Stimulated activated CD8-positive, alpha-beta memory T cell treated with anti-CD3 and anti-CD28 coated beads, Interleukin-15, amount 100 ng/mL, for 24 hours (primary cell): ENCODE results near the gene LSM2.
"Not testable (repeated sequence)": the region's sequence is repeated elsewhere in the genome, so short reads cannot be mapped to it uniquely, and the experiment has no call there.

ENCODE experiments used
- DNase-seq: peaks from one replicate; pipeline ENCODE4 v3.0.0-alpha.2; 2020; ENCODE audit warnings: low read depth

The LSM2 gene

DNA sequence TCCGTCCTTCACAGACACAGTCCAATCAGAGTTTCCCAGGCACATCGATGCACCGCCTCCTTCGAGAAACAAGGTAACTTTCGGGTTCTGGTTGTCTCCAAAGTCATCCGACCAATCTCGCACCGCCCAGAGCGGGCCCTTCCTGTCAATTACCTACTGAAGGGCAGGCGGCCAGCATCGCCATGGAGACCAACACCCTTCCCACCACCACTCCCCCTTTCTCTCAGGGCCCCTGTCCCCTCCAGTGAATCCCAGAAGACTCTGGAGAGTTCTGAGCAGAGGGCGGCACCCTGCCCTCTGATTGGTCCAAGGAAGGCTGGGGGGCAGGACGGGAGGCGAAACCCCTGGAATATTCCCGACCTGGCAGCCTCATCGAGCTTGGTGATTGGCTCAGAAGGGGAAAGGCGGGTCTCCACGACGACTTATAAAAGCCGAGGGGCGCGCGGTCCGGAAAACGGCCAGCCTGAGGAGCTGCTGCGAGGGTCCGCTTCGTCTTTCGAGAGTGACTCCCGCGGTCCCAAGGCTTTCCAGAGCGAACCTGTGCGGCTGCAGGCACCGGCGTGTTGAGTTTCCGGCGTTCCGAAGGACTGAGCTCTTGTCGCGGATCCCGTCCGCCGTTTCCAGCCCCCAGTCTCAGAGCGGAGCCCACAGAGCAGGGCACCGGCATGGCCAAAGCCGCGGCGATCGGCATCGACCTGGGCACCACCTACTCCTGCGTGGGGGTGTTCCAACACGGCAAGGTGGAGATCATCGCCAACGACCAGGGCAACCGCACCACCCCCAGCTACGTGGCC is 20.7 kb upstream of the LSM2 start, which contains the start of gene HSPA1B:
TSS of gene HSPA1B (plus strand) at position 453 of the 794 bp plus-strand sequence. CDS start at position 666, 213 bp downstream.
- peak; percentile 74 for DNase-seq

GRCh38 chr6:31826793-31827285 is 20.1 kb upstream of the LSM2 start:
- DNase-seq, result no peak

DNA sequence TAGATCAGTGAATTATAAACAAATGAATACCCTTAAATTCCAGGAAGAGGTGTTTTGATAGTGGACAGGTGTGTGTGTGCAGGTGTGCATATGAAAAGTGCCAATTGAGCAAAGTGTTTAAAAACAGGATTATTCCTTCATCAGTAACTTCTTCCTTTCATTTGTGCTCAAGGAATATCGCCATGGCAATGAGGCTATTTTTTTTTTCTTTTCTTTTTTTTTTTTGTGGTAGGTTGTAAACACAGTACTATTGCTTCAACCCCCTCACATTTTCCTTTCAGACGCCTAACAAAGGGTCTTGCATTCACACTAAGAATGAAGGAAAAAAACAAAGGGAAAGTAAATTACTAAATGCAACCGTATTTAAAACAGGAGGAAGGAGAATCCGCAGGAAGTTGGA is 18.8 kb upstream of the LSM2 start:
- no peak for DNase-seq

GRCh38 chr6:31823592-31824196 is 16.9 kb upstream of the LSM2 start:
- not testable (repeated sequence) for DNase-seq

DNA sequence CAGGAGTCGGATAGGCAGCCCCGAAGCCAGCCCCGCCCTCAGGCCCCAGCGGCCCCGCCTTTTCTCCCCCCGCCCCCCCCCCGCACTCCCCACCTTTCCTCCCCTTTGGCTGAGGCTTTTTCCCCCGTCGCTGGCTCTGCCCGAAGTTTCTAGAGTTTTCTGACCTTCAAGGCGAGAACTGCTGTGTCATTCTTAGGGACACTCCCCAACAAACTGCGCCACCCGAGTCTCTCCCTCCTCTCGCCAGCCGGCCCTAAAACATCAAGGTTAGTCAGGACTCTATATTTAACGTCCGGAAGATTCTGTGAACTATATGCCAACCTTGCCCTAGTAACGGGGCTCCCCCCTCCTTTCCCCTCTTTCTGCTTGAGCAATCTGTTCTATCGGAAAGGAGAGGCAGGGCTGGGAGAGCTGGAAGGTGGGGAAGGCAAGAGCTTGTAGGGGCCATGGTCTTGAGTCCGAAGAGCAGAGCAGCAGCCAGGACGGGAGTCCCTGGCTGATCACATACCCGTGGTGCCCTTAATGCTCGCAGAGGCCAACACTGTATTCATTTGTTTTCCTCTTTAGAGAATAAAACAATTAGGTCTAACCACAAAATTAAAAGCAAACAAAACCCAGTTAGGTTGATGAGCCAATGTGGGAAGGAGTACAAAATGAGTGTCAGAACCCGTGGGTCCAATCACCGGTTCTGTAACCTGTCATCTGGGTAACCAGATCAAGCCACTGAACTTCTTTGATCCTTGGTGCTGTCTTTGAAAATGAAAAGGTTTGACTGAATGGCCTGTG is 15.5 kb upstream of the LSM2 start:
- no peak for DNase-seq

DNA sequence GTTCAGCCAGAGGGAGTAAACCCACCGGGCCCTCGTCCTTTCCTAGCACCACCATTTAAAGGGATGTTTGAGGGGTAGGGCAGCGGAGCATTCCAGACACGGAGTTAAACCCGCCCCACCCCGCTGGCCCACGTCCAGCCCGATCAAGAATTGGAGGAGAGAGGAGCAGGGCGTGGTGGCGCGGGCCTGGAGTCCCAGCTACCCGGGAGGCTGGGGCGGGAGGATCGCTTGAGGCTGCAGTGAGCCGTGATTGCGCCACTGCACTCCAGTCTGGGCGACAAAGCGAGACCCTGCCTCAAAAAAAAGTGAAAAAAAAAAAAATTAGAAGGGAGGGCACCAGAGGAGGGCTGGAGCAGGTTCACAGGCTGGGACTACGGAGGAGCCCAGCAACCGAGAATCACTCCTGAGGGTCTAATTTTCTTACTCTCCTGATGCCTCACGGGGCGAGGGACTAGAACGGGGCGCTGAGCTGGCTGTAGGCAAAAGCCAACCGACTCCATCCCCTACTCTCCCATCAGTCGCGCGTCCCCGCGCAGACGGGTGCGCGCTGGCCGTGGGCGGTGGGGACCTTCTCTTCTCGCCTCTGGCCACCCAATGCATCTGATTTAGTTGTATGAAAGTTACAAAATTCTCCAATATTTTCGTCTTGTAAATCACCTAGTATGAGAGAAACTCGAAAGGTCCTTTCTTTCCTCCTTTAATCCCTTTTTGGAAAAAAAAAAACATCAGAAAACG is 14.7 kb upstream of the LSM2 start:
- DNase-seq, result no peak

GRCh38 chr6:31820399-31820798 is 13.6 kb upstream of the LSM2 start:
- DNase-seq, result not testable (repeated sequence)

GRCh38 chr6:31819871-31820299 is 13.1 kb upstream of the LSM2 start:
- DNase-seq, result no peak

DNA sequence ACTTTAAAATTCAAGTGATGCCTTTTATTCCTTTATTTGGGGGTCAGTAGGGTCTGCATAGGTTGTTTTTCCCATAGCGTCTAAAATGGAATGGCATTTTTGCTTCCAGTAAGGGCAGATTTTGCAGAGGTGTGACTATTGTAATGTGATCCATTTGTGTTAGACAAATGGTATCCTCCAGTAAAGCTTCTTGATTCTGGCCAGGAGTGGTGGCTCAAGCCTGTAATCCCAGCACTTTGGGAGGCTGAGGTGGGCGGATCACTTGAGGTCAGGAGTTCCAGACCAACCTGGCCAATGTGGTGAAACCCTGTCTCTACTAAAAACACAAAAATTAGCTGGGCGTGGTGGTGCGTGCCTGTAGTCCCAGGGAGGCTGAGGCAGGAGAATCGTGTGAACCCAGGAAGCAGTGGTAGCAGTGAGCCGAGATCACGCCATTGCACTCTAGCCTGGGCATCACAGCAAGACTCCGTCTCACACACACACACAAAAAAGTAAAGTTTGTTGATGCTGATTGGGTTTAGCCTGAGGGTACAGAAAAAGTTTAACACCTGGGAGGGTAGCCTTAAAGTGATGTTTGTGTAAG is 11.3 kb upstream of the LSM2 start:
- DNase-seq, result not testable (repeated sequence)

GRCh38 chr6:31817133-31817928 is 10.6 kb upstream of the LSM2 start:
- DNase-seq, result not testable (repeated sequence)

DNA sequence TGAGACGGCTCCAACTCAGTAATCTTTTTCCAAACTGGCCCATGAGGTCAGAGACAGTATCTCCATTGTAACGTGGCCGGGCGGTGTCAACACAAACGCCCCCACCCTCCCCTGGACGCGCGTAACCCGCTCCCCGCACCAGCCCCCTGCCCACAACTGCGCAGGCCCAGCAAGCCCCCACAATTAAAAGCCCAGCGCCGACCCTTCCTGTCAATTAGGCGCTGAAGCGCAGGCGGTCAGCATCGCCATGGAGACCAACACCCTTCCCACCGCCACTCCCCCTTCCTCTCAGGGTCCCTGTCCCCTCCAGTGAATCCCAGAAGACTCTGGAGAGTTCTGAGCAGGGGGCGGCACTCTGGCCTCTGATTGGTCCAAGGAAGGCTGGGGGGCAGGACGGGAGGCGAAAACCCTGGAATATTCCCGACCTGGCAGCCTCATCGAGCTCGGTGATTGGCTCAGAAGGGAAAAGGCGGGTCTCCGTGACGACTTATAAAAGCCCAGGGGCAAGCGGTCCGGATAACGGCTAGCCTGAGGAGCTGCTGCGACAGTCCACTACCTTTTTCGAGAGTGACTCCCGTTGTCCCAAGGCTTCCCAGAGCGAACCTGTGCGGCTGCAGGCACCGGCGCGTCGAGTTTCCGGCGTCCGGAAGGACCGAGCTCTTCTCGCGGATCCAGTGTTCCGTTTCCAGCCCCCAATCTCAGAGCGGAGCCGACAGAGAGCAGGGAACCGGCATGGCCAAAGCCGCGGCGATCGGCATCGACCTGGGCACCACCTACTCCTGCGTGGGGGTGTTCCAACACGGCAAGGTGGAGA is 8.5 kb upstream of the LSM2 start, which contains the start of the genes HSPA1A and HSPA1L:
TSS of gene HSPA1A (plus strand) at position 519 of the 814 bp plus-strand sequence. CDS start at position 733, 214 bp downstream.
TSS of gene HSPA1L (minus strand) at position 259 of the 814 bp plus-strand sequence. CDS start 3,311 bp downstream, outside the sequence.
- DNase-seq, result no peak

GRCh38 chr6:31814677-31815024 is 7.9 kb upstream of the LSM2 start:
- DNase-seq, result no peak

DNA sequence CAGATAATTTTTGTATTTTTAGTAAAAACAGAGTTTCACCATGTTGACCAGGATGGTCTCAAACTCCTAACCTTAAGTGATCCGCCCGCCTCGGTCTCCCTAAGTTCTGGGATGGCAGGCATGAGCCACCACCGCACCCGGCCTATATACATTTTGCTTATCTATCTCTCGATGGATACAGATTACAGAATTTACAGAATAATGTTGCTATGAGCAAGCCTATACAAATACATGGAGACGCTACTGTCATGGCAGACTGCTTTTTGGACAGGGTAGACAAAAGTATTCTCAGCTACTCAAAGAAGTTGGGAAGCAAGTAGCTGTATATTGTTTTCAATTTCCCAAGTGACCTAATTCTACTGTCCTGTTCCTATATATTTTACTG is 6.7 kb upstream of the LSM2 start:
- no peak for DNase-seq

- DNase-seq, result no peak
These were observed 4.9 kb upstream of the LSM2 start for GRCh38 chr6:31811645-31812044.

- not testable (repeated sequence) for DNase-seq
These were observed 1.8 kb upstream of the LSM2 start for GRCh38 chr6:31808599-31808998.

- DNase-seq, result no peak
These were observed 762 bp downstream of the LSM2 start for GRCh38 chr6:31805939-31806469.

DNA sequence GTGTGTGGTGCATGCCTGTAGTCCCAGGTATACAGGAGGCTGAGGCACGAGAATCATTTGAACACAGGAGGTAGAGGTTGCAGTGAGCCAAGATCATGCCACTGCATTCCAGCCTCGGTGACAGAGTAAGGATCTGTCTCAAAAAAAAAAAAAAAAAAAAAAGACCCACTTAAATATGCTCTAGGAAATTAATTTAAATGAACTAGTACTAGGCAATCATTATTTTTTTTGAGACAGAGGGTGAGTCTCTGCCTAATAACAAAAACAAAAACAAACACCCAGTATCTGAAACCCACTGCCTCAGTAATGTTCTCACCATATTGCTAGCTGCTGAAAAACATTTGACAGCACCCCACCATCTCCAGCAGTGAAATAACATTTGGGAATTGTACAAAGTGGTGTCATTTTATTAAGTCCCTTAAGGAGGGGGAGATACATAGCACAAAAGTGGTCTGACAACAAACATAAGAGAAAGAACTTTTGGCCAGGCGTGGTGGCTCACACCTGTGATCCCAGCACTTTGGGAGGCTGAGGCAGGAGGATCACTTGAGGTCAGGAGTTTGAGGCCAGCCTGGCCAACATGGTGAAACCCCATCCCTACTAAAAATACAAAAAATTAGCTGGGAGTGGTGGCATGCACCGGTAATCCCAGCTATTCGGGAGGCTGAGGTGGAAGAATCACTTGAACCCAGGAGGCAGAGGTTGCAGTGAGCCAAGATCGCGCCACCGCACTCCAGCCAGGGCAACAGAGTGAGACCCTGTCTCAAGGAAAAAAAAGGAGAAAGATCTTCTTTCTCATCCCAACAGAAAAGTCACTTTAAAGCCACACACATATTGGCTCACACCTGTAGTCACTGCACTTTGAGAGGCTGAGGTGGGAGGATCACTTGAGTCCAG is 5.5 kb downstream of the LSM2 start:
- DNase-seq, result not testable (repeated sequence)

GRCh38 chr6:31799781-31800180 is 7.0 kb downstream of the LSM2 start:
- no peak for DNase-seq
